HG03575 (cell line): ENCODE data around the gene RAB15.

Source experiments
- ATAC-seq: cut with Tn5 transposase; IDR thresholded peaks from one replicate; pipeline ENCODE4 v1.9.1; 2021; ENCODE audit not compliant: unreplicated experiment, insufficient number of reproducible peaks, low FRiP score; ENCODE audit errors: extremely low read depth

The RAB15 gene

GRCh38 chr14:64944041-64944440 lies 28.1 kb downstream of the RAB15 start:
- no peak for ATAC-seq

GRCh38 chr14:64943556-64943955 lies 28.6 kb downstream of the RAB15 start:
- ATAC-seq = no peak

- no peak for ATAC-seq
These were observed 29.5 kb downstream of the RAB15 start, which contains the start of gene GPX2 for GRCh38 chr14:64942531-64943111. GPX2 (minus strand) TSS chr14:64942745; CDS start chr14:64942726, 19 bp downstream.

- ATAC-seq = no peak
These were observed 31.7 kb downstream of the RAB15 start for GRCh38 chr14:64940336-64940910.

- no peak for ATAC-seq
These were observed 32.3 kb downstream of the RAB15 start for GRCh38 chr14:64939817-64940190.

- ATAC-seq = no peak
These were observed 32.9 kb downstream of the RAB15 start for GRCh38 chr14:64938972-64939816.

- no peak for ATAC-seq
These were observed 34.3 kb downstream of the RAB15 start for GRCh38 chr14:64937821-64938193.

GRCh38 chr14:64937171-64937820 lies 34.8 kb downstream of the RAB15 start:
- ATAC-seq = no peak

- ATAC-seq = no peak
These were observed 36.6 kb downstream of the RAB15 start for GRCh38 chr14:64935508-64935907.

- ATAC-seq = no peak
These were observed 37.7 kb downstream of the RAB15 start for GRCh38 chr14:64934338-64934929.

GRCh38 chr14:64932231-64932630 lies 39.9 kb downstream of the RAB15 start:
- no peak for ATAC-seq

- no peak for ATAC-seq
These were observed 41.0 kb downstream of the RAB15 start for GRCh38 chr14:64931123-64931522.

- no peak for ATAC-seq
These were observed 41.9 kb downstream of the RAB15 start for GRCh38 chr14:64930085-64930843.

GRCh38 chr14:64929014-64929359 lies 43.1 kb downstream of the RAB15 start:
- no peak for ATAC-seq

- no peak for ATAC-seq
These were observed 43.7 kb downstream of the RAB15 start for GRCh38 chr14:64928239-64929013.

- ATAC-seq = no peak
These were observed 45.1 kb downstream of the RAB15 start for GRCh38 chr14:64927031-64927430.

GRCh38 chr14:64926398-64926995 lies 45.6 kb downstream of the RAB15 start:
- ATAC-seq = no peak

GRCh38 chr14:64923015-64923414 lies 49.1 kb downstream of the RAB15 start:
- ATAC-seq = no peak
